ENCODE results near the gene LRP8.

Gene LRP8

DNA sequence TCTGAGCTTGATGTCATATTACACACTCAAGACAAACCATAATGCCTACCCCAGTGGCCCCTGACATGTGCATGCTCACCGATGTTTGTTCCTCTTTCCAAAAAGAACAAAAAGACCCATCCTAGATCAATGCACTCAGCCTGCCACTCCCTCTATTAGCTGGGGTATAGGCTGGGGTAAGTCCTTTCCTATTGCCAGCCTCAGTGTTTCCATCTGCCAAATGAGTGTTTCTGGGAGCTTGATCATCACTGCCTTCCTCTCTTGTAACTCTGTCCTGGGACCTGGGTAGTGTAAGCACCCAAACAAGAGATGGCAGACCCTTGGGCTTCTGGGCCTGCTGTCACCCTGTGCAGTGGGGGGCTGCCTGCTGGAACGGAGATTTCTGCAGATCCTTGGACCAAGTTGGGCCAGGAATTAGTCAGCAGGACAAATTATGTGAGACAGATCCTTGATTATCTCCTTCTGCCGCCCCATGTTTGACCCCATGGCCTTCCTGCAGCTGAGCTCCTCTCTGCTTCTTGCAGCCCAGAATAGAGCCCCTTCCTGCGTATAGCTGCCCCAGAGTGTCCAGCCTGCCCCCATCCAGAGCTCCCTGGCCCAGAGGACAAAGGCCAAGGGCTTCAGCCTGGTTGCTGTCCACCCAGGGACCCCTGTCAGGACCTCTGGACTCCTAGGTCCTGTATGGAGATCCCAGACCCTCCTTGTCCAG is 31.5 kb upstream of the LRP8 start:
- no peak for DNase-seq (ENCODE audit: low spot score)

DNA sequence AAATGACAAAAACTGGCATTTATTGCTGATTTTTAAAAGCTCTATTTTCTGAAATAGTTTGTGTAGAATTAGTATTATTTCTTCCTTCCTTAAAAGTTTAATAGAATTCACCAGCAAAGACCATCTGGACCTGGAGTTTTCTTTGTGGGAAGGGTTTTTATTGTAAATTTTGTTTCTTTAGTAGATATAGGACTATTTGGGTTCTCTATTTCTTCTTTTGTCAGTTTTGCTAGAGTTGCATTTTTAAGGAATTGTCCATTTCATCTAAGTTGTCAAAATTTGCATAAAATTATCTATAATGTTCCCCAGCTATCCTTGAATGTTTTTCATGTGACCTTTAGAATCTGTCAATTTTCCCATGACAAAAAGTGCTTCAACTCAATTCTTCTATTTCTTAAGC is 28.8 kb upstream of the LRP8 start:
- DNase-seq (ENCODE audit: low spot score) = no peak

DNA sequence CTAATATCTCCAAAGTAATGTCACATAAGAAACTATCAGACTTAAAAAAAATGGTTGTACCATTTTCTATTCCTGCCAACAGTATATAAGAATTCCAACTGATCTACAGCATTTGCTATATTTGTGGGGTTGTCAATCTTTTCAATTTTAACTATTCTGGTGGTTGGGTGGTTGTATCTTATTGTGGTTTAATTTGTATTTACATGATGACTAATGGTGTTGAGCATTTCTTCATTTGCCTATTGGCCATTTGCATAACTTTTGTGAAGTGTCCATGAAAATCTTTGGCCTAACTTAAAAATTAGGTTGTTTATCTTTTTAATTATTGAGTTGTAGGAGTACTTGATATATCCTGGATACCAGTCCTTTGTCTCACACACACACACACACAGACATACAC is 26.2 kb upstream of the LRP8 start:
- DNase-seq (ENCODE audit: low spot score) = no peak

DNA sequence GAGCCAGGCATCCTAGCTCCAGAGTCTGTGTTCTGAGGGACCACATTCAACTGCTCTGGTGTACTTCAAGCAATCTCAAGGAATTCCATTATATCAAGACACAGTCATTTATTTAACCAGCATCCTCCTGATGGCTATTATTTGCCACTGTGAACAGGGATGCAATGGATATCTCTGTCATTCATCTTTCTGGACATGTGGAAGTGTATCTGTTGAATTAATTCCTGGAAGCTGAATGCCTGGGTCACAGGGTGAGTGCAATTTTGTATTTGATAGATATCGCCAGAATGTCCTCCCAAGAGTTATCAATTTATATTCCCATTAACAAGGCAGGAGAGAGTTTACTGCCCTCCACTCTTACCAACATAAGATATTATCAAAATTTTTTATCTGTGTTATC is 24.7 kb upstream of the LRP8 start:
- no peak for DNase-seq (ENCODE audit: low spot score)

DNA sequence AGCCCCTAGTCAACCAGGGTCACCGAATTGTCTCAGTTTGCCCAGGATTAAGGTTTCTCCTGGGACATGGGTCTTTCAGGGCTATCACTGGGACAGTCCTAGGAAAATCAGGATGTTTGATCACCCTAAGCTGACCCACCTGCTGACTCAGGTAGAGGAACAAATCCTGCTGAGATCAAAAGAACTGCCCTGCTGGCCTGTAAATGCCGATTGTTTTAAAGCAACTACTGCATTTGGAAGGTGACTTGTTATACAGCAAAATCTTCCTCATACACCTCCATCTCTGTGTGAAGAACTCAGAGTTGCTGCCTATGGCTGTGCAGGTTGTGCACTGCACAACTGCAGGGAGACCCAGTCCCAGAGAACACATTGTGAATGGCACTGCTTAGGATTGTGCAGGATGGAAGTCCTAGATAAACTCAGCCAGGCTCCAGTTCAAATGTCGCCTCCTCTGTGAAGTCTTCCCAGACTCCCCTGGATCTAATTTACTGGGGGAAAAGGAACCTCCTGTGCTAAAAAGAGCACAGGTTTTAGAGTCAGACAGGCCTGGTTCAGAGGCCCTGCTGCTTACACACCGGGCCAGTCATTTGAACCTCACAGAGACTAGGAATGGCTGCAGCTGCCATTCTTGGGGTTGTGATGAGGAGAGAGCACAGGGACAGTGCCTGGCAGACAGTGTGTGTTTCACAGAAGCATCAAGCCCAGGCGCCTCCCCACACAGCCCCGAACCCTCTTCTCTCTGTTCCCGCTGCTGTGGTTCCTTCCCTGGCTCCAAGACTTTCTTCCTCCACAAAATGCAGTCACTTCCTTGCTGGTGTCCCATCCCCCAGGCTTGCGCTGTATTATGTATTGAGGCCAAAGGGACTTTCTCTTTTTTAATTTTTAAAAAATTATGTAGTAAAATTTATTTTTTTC is 23.2 kb upstream of the LRP8 start:
- no peak for DNase-seq (ENCODE audit: low spot score)

DNA sequence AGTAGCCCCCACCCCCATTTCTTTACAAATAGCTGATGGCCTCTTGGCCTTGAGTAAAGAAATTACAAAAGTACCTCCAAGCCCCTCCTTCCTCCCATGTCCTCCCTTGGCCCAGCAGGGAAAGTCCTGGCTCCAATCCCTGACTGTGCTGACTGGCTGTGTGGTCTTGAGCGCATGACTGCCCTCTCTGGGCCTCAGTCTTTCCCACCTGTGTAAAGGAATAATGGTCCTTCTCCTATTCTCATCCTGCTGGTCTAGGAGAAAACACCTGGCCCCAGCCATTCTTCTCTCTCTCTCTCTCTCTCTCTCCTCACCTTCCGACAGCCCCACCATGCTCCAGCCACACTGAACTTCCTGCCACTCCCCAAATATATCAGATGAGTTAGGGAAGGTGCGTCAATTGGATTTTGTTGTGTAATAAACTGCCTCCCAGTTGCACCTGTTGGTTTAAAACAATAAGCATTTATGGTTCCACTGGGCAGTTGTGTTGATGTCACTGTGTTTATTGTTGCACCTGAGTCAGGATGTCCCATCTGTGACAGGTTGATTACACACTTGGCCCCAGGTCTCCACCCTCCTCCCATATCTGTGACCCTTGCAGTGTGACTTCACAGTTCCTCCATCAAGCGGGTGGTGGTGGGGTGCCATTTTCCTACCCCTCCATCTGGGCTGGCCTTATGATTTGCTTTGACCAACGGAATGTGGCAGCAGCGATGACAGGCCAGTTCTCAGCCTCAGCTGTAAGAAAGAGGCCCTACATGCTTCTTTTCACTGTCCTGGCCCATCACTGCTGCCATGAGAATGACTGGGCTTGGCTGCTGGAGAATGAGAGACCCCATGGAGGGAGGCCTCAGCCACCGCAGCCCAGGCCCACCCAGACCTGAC is 22.3 kb upstream of the LRP8 start:
- no peak for DNase-seq (ENCODE audit: low spot score)

DNA sequence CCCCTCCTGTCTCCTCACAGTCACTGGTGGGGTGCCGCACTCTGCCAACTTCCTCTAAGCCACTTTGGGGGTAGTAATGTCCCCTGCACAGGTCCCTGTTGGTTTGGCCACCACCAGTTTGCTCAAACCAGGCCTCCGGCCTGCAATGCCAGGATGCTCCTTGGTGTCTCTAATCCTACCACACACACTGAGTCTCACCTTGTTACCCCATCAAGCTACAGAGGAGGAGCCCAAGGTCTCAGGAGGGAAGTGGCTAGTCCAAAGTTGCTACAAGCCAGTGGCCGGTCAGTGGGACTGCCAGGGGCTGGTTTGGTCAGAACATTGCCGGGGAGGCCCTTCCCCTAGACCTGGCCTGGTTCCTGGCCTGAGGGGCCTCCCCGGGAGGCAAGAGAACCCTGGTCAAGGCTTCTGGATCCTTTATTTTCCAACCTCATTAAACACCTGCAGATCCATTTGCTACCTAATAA is 21.5 kb upstream of the LRP8 start:
- DNase-seq (ENCODE audit: low spot score) = no peak

DNA sequence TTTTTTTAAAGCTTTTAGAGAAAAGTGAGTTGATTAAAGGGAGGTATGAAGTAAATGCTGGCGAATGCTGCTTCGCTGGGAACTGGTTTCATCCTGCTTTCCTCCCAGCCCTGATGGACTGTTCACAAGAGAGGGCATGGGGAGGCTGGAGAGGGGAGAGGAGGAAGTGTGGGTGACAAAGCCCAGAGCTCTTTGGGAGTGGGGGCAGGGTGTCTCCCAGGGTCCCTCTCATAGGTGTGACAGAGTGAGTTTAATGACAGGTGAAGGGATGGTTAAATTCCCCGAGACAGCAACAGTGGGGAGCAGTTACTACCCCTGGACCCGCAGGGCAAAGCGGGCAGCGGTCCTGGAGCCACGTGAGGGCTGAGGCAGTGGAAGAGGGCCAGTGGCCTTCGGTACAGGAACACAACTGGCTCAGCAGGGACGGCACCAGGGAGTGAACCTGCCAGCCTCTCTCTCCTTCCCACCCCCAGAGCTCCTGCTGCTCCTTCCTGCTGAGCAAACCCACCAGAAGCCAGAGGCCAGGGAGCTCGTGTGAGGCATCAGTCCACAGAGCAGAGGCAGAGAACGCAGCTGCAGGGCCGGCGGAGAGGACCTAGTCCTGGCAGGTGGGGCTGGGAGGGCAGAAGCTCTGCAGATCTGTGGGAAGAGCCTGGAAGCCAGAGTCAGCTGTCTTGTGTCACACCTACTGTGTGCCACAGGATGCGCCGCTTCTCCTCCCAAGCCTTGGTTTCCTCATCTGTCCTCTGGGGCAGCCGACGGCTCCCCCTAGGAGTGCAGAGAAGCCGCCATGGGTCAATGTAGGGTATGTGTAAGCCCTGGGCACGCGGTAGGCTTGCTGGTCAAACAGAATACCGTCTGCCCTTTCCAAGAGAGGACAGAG is 20.9 kb upstream of the LRP8 start:
- DNase-seq (ENCODE audit: low spot score) = no peak

DNA sequence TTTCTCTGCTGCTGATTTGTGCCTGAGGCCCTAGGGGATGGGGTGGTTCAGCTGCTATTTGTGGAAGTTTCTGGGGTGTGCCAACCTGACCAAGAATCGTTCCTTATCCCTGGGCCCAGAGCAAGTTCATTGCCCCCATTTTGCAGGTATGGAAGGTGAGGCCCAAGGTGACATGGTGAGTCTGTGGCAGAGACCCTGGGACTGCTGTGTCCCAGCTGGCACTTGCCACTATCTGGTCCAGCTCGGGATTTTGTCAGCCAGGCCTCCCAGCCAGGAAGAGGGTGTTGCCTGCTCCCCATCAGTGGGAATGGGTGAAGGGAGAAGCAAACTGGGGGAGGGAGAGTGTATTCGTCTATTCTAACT is 18.9 kb upstream of the LRP8 start:
- DNase-seq (ENCODE audit: low spot score) = no peak

DNA sequence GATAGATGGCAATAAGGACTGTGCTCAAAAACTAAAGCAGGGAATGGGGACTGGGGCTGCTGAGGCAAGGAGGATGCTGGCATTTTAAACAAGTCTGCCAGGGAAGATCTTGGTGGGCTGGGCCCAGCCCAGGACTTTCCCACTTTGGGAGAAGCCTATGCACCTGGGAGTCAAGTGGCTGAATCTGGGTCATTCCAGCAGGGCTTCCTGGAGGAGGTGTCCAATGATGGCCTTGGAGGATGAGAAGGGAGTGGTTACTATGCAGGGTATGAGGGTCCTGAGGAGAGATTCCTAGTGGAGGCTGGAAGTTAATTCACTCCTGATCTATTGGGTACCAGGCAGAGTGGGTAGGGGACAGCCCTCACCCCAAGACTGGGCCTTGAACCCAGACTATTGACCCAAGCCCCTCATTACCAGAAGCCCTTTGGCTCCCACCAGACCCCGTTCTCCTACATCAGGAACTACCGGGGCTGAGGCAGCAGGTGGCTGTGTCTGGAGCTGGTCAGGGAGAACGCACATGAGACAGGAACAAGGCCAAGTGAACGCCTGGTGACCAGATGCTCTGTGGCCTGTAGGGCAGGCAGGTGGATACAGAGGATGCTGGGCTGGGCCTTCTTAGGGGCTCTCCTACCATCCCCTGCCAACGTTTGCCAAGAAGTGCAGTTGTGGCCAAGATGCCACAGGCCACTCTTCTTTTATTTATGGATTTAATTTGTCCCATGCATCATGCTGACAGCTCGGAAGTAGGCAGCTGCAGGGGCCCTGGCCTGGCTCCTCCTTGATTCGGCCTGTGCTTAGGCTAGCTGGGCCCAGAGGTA is 18.3 kb upstream of the LRP8 start:
- no peak for DNase-seq (ENCODE audit: low spot score)

DNA sequence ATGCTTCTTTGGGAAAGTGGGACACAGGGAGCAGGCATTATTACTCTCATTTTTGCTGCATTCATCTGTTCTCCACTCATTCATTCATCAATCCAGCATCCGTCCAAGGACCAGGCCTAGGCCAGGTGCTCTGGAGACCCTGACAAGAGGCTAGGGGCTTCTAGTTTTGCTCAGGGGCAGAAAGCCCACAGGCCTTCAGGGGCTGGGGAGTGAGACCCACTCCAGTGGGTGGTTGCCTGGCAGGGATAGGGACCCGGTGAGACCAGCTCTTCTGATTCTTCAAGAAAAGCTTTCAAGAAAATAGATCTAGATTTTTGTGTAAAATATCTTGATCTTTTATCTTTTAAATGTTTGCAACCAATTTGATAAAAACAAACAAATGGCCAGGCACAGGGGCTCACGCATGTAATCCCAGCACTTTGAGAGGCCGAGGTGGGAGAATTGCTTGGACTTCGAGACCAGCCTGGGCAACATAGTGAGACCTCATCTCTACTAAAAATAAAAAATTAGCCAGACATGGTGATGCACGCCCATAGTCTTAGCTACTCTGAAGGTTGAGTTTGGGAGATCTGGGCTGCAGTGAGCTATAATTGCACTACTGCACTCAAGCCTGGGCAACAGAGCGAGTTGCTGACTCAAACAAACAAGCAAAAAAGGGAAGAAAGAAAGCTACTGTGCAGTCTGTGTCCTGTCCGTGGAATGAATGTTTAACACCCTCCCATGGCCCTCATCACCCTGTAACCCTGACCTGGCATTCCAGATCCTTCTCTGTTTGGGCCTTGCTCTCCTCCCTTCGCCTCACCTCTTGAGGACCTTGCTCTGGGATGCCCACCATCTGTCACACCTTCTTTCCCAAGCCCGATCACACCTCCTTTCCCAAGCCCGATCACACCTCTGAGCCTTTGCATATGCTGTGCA is 17.3 kb upstream of the LRP8 start:
- peak; percentile 36 for DNase-seq (ENCODE audit: low spot score)

DNA sequence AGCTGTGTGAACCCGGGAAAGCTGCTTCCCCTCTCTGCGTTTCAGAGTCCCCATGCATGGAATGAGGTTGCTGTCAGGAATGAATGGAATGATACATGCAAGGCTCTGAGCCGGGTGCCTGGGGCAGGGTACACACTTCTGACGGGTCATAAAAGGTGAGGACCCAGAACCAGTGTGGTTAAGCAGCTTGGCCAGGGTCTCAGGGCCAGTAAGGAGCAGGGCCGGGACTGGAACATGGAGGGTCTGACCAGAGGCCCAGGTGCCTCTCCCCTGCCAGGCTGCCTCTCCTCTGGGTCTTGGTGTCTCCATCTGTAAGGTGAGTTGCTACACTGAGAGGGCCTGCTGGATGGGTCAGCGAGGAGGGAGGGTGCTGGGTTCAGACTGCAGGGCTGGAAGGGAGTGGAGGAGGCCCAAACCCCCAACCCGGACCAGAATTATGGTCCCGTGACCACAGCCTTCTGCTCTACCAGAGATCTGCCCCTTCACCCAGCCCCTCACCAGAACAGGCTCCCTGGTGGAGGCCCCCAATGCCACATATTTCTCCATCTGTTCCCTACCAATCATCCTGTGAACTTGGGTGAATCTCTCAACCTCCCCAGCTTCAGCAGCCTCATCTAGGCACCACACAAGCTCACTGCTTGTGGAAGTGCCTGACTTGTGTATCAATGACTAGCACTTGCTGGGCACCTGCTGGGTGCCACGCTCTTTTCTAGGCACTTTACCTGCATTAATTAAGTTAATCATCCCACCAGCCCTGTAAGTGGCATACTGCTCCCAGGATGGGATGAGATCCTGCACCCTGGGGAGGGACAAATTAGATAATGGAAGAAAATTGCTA is 16.2 kb upstream of the LRP8 start:
- DNase-seq (ENCODE audit: low spot score) = no peak

DNA sequence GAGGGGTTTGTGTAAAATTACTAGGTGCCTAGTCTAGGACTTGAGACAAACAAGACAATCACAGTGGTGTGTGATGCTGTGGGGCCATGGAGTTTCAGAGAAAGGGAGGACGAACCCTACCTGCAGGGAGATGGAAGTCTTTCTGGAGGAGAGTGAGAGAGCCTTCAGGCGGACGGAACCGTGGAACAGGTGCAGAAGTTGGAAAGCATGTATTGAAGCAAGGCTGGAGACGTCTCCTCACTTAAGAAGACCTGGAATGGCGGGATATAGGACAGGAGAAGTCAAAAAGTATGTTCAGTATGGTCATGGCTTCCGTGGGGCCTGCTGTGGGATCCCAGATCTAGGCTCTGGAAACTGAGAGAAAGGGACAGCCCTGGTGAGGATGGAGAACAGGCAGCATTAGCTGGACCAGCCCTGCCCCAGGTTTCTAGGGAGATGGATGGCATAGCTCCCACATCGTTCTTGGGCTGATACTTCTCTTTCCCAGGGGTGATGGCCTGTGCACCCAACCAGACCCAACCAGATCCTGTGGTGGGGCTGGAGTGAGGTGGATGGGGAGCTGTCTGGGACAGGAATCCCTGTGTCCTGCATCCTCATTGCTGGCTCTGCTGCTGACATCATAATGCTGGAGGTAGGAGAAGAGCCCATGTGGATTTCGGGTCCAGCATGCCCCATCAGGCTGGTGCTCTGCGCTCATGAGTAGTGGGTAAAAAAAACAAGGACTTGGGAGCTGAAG is 15.0 kb upstream of the LRP8 start:
- DNase-seq (ENCODE audit: low spot score) = no peak

DNA sequence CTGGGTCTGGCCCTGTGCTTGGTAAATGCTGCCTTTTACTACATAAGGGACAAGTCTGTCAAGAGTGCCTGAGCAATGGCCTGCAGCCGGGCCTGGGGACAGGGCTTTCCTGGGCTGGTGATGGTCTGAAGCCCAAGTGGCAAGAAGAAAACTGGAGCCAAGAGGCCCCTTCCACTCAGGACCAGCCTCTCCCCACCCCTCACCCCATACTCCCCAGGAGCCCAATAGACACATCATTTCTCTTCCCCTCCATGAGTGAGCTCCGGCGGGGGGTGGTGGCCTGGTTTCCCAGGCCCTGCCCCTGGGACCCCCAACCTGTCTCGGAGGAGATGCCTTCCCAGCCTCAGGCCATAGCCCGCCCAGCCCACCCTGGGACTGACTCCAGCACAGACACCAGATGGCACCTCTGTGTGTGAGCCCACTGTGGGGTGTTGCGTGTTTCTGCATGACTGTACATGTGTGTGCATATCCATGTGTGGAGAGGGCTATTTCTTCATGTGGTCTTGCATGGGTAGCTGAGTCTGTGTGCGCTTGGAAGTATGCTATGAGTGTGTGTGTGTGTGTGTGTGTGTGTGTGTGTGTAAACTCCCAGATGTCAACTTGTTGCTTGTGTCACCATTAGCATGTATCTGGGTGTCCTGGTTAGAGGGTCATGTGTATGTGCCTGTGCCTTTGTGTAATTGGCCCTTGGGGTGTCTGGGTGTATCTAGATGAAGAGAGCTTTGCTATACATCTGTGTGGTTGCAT is 14.3 kb upstream of the LRP8 start:
- no peak for DNase-seq (ENCODE audit: low spot score)

DNA sequence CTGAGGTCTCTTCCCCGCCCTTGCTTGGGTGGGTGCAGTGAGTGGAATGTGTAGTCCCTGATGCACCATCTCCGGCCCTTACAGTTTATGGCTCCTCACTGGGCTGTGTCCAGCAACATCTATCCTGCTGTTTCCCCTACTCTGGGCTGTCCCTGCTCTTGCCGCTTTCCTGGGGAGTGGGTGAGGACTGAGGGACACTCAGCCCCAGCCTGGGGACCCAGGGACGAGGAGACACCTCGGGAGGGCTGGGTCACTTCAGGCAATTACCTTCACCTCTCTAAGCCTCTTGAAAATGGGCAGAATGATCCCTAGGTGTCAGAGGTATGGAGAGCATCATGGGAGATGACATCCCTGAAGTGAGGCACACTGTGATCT is 13.6 kb upstream of the LRP8 start:
- no peak for DNase-seq (ENCODE audit: low spot score)

DNA sequence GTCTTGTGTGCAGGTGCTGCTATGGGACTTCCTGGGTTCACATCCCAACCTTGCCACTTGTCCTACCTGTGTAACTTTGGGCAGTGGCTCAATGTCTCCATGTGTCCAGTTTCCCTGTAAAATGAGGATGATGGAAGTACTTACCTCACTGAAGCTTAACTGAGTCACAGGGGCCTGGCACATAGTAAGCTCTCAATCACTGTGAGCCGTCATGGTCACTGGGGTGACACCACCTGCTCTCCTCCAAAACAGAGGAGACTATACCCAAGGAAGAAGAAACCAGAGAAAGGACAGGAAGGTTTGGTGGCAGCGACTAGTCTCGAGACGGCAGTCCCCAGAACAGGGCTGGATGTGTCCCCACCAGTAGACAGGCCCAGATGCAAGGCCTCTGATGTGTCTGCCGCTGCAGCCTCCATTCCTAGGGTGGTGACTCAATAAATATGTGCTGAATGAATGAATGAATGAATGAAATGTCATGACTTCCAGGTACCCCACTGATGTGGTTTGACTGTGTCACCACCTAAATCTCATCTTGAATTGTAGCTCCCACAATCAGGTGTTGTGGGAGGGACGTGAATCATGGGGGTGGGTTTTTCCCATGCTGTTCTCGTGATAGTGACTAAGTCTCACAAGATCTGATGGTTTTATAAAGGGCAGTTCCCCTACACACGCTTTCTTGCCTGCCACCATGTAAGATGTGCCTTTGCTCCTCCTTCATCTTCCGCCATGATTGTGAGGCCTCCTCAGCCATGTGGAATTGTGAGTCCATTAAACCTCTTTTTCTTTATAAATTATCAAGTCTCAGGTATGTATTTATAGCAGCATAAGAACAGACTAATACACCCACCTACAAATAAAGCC is 13.0 kb upstream of the LRP8 start:
- no peak for DNase-seq (ENCODE audit: low spot score)
